Measurements from ENCODE around the gene NOS1AP.
"Not testable (repeated sequence)": the region's sequence is repeated elsewhere in the genome, so short reads cannot be mapped to it uniquely, and the experiment has no call there.

The NOS1AP gene

DNA sequence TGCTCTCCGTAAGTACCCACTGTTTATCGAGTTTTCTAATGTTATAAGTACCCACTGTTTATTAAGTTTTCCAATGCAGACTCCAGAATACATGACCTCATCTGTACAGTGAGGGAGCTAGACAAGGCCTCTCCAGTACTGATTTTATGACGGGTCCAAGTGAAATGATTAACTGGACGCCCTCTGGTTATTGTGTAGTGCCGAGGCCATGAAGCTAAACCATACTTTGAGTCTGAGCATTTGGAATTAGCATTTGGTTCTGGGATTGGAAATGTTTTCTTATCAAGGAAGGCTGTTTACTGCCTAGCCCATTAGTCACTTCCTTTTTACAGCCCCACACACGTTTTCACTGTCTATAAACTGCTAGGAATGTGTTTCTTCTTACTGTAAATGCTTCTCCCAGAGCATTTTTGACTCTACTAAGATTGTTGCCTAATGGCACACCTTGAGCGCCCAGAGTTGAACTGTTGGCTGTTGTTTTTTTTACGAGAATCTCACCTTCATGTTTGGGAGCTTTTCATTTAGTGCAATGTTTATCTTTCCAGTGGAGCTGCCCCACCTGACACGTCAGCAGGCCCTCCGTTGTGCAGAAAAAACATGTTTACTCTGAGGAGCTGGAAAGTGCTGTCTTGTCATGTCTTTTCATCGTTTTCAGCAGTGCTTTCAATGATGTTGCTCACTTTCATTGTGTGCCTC is 280.3 kb downstream of the NOS1AP start:
- peak; percentile 42 for DNase-seq

DNA sequence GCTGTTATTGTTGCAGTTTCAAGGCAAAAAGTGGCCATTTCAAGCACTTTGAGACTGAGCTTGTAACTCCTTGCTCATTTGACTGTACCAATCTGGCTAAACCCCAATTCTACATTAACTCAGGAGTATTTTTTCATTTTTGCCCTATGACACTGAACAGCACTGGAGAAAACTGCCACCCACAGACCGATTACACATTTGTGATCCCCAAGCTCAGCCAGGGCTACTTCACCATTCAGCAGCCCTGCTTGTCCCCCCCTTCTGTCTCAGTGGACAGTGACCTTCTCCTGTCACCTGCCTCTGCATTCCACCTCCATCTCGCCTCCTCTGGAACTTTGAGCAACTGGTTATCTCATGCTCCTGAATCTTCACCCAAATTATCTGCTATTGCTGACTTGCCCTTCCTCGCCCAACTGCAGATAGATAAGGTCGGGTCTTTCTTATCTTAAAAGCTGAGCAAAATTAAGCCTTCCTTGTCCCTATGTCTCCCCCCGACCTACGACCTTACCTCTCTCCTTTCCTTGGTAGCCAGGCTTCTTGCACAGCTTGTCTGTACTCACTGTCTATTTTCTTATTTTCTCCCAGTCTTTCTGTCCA is 281.9 kb downstream of the NOS1AP start:
- DNase-seq: no peak

- DNase-seq: not testable (repeated sequence)
These were observed 282.4 kb downstream of the NOS1AP start for GRCh38 chr1:162351874-162352273.

GRCh38 chr1:162353078-162353477 is 283.6 kb downstream of the NOS1AP start:
- DNase-seq: no peak

GRCh38 chr1:162353702-162354101 is 284.2 kb downstream of the NOS1AP start:
- no peak for DNase-seq

- peak; percentile 23 for DNase-seq
These were observed 288.3 kb downstream of the NOS1AP start for GRCh38 chr1:162357681-162358266.

GRCh38 chr1:162358928-162359327 is 289.4 kb downstream of the NOS1AP start:
- DNase-seq: no peak

- DNase-seq: no peak
These were observed 290.2 kb downstream of the NOS1AP start for GRCh38 chr1:162359523-162360236.

DNA sequence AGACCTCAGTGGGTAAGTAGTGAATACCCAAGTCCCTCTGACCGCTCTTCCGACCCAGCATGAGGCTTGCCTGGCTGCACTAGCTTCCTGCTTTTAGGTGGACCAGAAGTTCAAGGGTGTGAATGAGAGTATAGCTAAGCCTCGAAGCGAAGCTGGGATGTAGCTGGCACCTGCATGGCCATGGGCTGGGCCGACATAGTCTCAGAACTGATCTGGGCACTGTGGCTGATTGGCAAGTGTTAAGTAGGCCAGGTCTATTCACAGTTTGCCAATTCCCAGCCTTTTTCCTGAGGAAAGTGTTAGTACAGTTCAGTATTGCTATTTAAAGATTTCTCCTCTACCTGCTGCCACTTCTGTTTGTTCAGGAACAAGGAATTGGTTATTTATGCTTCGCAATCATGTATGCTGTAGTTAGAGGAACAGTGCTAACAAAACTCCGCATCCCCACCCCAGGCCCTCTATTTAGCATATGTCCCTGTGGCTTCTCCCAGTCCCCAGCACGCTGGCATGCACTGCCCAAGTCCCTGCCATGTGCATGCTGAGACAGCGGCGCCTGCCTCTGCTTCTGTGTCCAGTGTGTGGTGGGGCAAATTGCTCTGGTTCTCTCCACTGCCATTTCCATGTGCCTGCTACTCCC is 290.9 kb downstream of the NOS1AP start:
- DNase-seq: no peak

- no peak for DNase-seq
These were observed 291.4 kb downstream of the NOS1AP start for GRCh38 chr1:162360874-162361260.

DNA sequence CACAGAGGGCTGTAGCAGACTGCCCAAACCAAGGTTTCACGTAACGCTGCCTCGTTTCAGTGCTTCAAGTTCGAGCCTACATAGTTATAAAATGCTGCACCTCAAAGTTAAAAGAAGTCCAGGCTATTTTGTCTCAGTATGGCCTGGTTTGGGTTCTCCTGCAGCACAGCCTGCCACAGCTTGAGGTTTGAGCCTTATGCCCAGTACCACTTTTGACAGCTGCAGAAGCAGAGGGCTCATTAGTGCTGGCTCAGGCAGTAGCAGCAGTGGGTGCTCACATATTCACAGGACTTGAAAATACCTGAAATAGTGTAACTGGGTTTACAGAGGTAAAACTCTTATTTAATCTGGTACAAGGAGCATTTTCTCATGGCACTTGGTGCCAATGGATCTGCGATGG is 291.9 kb downstream of the NOS1AP start:
- DNase-seq: no peak

GRCh38 chr1:162363823-162364222 is 294.3 kb downstream of the NOS1AP start:
- no peak for DNase-seq

GRCh38 chr1:162364498-162364897 is 295.0 kb downstream of the NOS1AP start:
- no peak for DNase-seq

GRCh38 chr1:162365284-162366020 is 296.0 kb downstream of the NOS1AP start:
- DNase-seq: no peak

GRCh38 chr1:162366149-162366548 is 296.7 kb downstream of the NOS1AP start:
- no peak for DNase-seq

DNA sequence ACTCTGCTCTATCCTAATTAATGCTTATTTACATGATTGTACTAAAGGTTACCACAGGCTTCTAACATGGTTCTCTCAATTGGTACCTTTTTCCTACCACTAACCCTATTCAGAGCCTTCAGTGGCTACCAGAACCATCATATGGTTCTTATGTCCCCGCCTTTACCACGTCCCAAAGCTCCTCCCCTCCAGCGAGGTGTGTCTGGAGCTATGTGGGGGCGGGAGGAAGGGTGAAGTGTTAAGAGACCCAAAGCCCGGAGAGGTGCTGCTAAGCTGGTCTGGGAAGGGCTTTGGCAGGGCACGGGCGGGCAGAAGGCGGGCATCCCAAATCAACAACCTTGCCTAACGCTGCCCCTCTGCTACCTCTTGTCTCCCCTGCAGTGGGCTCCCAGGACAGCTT is 297.2 kb downstream of the NOS1AP start:
- DNase-seq: no peak

DNA sequence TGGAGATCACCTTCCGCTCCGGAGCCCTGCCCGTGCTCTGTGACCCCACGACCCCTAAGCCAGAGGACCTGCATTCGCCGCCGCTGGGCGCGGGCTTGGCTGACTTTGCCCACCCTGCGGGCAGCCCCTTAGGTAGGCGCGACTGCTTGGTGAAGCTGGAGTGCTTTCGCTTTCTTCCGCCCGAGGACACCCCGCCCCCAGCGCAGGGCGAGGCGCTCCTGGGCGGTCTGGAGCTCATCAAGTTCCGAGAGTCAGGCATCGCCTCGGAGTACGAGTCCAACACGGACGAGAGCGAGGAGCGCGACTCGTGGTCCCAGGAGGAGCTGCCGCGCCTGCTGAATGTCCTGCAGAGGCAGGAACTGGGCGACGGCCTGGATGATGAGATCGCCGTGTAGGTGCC is 297.6 kb downstream of the NOS1AP start:
- no peak for DNase-seq

DNA sequence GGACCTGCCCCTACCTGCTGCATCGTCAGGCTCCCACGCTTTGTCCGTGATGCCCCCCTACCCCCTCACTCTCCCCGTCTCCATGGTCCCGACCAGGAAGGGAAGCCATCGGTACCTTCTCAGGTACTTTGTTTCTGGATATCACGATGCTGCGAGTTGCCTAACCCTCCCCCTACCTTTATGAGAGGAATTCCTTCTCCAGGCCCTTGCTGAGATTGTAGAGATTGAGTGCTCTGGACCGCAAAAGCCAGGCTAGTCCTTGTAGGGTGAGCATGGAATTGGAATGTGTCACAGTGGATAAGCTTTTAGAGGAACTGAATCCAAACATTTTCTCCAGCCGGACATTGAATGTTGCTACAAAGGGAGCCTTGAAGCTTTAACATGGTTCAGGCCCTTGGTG is 298.3 kb downstream of the NOS1AP start:
- no peak for DNase-seq

DNA sequence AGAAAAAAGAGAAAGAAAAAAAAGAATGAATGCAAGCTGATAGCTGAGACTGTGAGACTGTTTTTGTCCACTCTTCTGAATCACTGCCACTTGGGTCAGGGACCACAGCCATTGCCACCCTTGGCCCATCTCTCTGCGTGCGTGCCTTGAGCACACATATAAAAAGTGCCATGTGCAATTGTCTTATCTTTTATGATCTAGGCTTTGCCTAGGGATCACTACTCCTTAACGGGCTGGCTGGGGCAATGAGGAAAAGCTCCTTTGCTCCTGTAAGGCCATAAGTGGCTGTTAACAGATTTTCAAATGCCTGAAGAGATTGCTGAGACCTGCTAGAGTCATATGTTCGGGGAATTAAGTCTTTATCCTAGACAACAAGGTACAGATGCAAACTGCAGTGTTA is 299.0 kb downstream of the NOS1AP start:
- DNase-seq: no peak

- DNase-seq: no peak
These were observed 300.1 kb downstream of the NOS1AP start for GRCh38 chr1:162369571-162369970.

DNA sequence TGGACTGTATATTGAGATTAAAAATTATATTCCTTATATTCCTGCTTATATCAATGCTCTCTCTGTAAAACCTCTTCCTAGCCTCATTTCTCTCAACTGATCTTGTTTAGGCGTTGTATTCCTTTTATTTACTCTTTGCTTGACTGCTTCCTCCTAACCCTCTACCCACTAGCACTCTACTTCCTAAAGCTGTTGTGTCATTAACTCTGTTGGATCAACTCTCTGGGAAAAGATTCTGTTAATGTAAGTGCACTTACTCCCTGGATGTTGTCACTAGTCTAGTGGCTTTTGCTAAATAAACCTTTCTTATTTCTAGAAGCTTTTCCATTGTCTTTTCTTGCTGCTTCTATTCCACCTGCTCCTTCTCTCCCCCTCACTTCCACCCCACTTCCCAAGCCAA is 300.7 kb downstream of the NOS1AP start:
- DNase-seq: no peak

- no peak for DNase-seq
These were observed 301.2 kb downstream of the NOS1AP start for GRCh38 chr1:162370721-162371120.
